ENCODE measurements around the gene PDE6A.
A peak's percentile ranks its signal among the peaks of the same experiment; 100 is the strongest.

PDE6A gene

GRCh38 chr5:149854866-149855265 is 89.7 kb downstream of the PDE6A start:
- no peaks in the 10 kb centered on the region for H3K79me2 ChIP-seq (ENCODE audit: insufficient read depth, low read length)
- no peaks in the 10 kb centered on the region for H3K36me3 ChIP-seq (ENCODE audit: insufficient read depth, low read length)
- no peaks in the 10 kb centered on the region for H3K27me3 ChIP-seq (ENCODE audit: insufficient read depth, low read length, poor library complexity, severe bottlenecking)
- H3K9ac ChIP-seq (ENCODE audit: low read depth, low read length, poor library complexity, severe bottlenecking) = no peak overlapping the region
- no peaks in the 10 kb centered on the region for H3K4me1 ChIP-seq (ENCODE audit: insufficient read depth, low read length, poor library complexity, severe bottlenecking)
- H4K20me1 ChIP-seq (ENCODE audit: insufficient read depth, low read length, poor library complexity, severe bottlenecking) = no peaks in the 10 kb centered on the region
- no peak overlapping the region for H2AFZ ChIP-seq (ENCODE audit: low read length)
- H3F3A ChIP-seq (ENCODE audit: low read depth) = no peaks in the 10 kb centered on the region
- no peaks in the 10 kb centered on the region for H3K9me3 ChIP-seq (ENCODE audit: insufficient read depth, low read depth, low read length)
- no peak overlapping the region for H3K4me3 ChIP-seq (ENCODE audit: low read length, poor library complexity, severe bottlenecking)
- H3K9me2 ChIP-seq (replicated peaks; ENCODE audit: low read depth, low read length) = no peaks in the 10 kb centered on the region
- no peak for TF ChIP-seq EZH2phosphoT487 (IDR thresholded peaks at IDR 0.05; ENCODE audit: borderline replicate concordance)
- TF ChIP-seq CTCF (conservative IDR thresholded peaks at IDR 0.05; ENCODE audit: low read length) = no peak
- H3K4me2 ChIP-seq (ENCODE audit: low read depth, low read length, poor library complexity, severe bottlenecking) = no peak overlapping the region

GRCh38 chr5:149853701-149854100 is 90.9 kb downstream of the PDE6A start:
- H3K4me2 ChIP-seq (ENCODE audit: low read depth, low read length, poor library complexity, severe bottlenecking) = no peak overlapping the region
- no peak for TF ChIP-seq CTCF (conservative IDR thresholded peaks at IDR 0.05; ENCODE audit: low read length)
- no peak for TF ChIP-seq EZH2phosphoT487 (IDR thresholded peaks at IDR 0.05; ENCODE audit: borderline replicate concordance)
- no peaks in the 10 kb centered on the region for H3K9me3 ChIP-seq (ENCODE audit: insufficient read depth, low read depth, low read length)
- no peaks in the 10 kb centered on the region for H3K36me3 ChIP-seq (ENCODE audit: insufficient read depth, low read length)
- no peak overlapping the region for H2AFZ ChIP-seq (ENCODE audit: low read length)
- no peak overlapping the region for H3K9ac ChIP-seq (ENCODE audit: low read depth, low read length, poor library complexity, severe bottlenecking)
- H3F3A ChIP-seq (ENCODE audit: low read depth) = no peaks in the 10 kb centered on the region
- H3K4me3 ChIP-seq (ENCODE audit: low read length, poor library complexity, severe bottlenecking) = no peak overlapping the region
- H4K20me1 ChIP-seq (ENCODE audit: insufficient read depth, low read length, poor library complexity, severe bottlenecking) = no peaks in the 10 kb centered on the region
- no peaks in the 10 kb centered on the region for H3K4me1 ChIP-seq (ENCODE audit: insufficient read depth, low read length, poor library complexity, severe bottlenecking)
- no peaks in the 10 kb centered on the region for H3K27me3 ChIP-seq (ENCODE audit: insufficient read depth, low read length, poor library complexity, severe bottlenecking)
- H3K79me2 ChIP-seq (ENCODE audit: insufficient read depth, low read length) = no peaks in the 10 kb centered on the region
- H3K9me2 ChIP-seq (replicated peaks; ENCODE audit: low read depth, low read length) = no peaks in the 10 kb centered on the region

GRCh38 chr5:149853331-149853648 is 91.3 kb downstream of the PDE6A start:
- Histone ChIP-seq H3K4me1 (ENCODE audit: insufficient read depth, low read length, poor library complexity, severe bottlenecking) (no peaks in the 10 kb centered on the region), H3K4me2 (ENCODE audit: low read depth, low read length, poor library complexity, severe bottlenecking) (no peak overlapping the region), H2AFZ (ENCODE audit: low read length) (no peak overlapping the region), H3F3A (ENCODE audit: low read depth) (no peaks in the 10 kb centered on the region), H4K20me1 (ENCODE audit: insufficient read depth, low read length, poor library complexity, severe bottlenecking) (no peaks in the 10 kb centered on the region), H3K9me3 (ENCODE audit: insufficient read depth, low read depth, low read length) (no peaks in the 10 kb centered on the region), H3K36me3 (ENCODE audit: insufficient read depth, low read length) (no peaks in the 10 kb centered on the region; the same call in 1 of the 2 replicates), H3K27me3 (ENCODE audit: insufficient read depth, low read length, poor library complexity, severe bottlenecking) (no peaks in the 10 kb centered on the region), H3K4me3 (ENCODE audit: low read length, poor library complexity, severe bottlenecking) (no peak overlapping the region), H3K9me2 (replicated peaks; ENCODE audit: low read depth, low read length) (no peaks in the 10 kb centered on the region), H3K9ac (ENCODE audit: low read depth, low read length, poor library complexity, severe bottlenecking) (no peak overlapping the region), H3K79me2 (ENCODE audit: insufficient read depth, low read length) (no peaks in the 10 kb centered on the region)
- TF ChIP-seq CTCF (conservative IDR thresholded peaks at IDR 0.05; ENCODE audit: low read length) (peak; percentile 47; the same call in 1 of the 2 replicates), EZH2phosphoT487 (IDR thresholded peaks at IDR 0.05; ENCODE audit: borderline replicate concordance) (no peak)

Measured in Loucy (cell line).